Colonic mucosa (tissue), 4 donors: ENCODE measurements around the gene AREL1. TPM values are rescaled to one million over a fixed set of nuclear protein-coding genes. Genes with fewer than 3 reads are reported as not detected.

Experiments
- DNase-seq: peaks from one replicate; pipeline ENCODE4 v3.0.0-alpha.2; 2020
- H3K27ac ChIP-seq: fragments of 200-600 bp; one replicate; pipeline ENCODE4 v1.8.0; 2021
- H3K27me3 ChIP-seq: fragments of 200-600 bp; one replicate; pipeline ENCODE4 v1.8.0; 2021
- H3K36me3 ChIP-seq: fragments of 200-600 bp; one replicate; pipeline ENCODE4 v1.8.0; 2021
- H3K4me1 ChIP-seq: fragments of 200-600 bp; one replicate; pipeline ENCODE4 v1.8.0; 2021; ENCODE audit warnings: mild to moderate bottlenecking
- H3K4me3 ChIP-seq: fragments of 200-600 bp; one replicate; pipeline ENCODE4 v1.8.0; 2021
- H3K9ac ChIP-seq, 2 donors: one replicate each; pipeline ENCODE4 v1.7.0; 2013; ENCODE audit warnings: control low read depth in 2 of 2, low read depth in 2 of 2, low read length in 2 of 2
- H3K9me3 ChIP-seq: fragments of 200-600 bp; one replicate; pipeline ENCODE4 v1.8.0; 2021
- intact Hi-C: fragments of 100-400 bp; cut with DNase I; formaldehyde crosslinking; loops from one replicate; pipeline ENCODE4 v1.14.1; 2022
- total RNA-seq, 2 donors: library from RNA; stranded (reverse); fragmentation: NEBNext Ultra II Directional in 1 of 2; extraction: Animal tissue kit (Norgen Biotek cat#: 25700) in 1 of 2; gene quantifications; one replicate each; pipeline ENCODE4 v1.2.1, GENCODE V29; 2021
- TF ChIP-seq, protein P1 (sequence below): fragments of 200-600 bp; IDR thresholded peaks from one replicate; pipeline ENCODE4 v1.8.0; 2022; ENCODE audit warnings: antibody characterized with exemption, mild to moderate bottlenecking
- donor health status: healthy.
- donor health status: DM: no; HTN: no; CAD: no.
- donor health status: DM: no; HTN: no; CAD: no.

AREL1 gene
- total RNA-seq, 2 donors from 2014 or later, result 37.2 to 37.5 TPM

DNA sequence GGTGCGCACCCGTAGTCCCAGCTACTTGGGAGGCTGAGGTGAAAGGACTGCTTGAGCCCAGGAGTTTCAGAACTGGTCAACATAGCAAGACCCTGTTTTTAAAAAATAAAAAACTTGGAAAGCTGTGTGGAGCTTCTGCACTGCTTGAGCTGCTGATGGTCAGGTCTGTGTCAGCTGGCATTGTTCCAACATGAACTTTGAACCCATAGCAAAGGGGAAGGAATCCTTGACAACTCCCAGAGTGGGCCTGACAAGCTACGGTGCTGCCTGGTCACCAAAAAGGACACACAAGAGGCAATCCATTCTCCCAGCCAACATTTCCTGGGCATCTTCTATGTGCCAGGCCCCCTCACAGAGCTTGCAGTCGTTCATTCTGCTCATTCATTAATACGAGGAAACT, 84.5 kb downstream of the AREL1 start:
- no peak for DNase-seq
- H3K36me3 ChIP-seq, result no peaks in the 10 kb centered on the region
- no peaks in the 10 kb centered on the region for H3K4me1 ChIP-seq
- TF ChIP-seq, protein P1, sequence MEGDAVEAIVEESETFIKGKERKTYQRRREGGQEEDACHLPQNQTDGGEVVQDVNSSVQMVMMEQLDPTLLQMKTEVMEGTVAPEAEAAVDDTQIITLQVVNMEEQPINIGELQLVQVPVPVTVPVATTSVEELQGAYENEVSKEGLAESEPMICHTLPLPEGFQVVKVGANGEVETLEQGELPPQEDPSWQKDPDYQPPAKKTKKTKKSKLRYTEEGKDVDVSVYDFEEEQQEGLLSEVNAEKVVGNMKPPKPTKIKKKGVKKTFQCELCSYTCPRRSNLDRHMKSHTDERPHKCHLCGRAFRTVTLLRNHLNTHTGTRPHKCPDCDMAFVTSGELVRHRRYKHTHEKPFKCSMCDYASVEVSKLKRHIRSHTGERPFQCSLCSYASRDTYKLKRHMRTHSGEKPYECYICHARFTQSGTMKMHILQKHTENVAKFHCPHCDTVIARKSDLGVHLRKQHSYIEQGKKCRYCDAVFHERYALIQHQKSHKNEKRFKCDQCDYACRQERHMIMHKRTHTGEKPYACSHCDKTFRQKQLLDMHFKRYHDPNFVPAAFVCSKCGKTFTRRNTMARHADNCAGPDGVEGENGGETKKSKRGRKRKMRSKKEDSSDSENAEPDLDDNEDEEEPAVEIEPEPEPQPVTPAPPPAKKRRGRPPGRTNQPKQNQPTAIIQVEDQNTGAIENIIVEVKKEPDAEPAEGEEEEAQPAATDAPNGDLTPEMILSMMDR, result no peak
- H3K27ac ChIP-seq, result no peak overlapping the region
- H3K9me3 ChIP-seq, result no peaks in the 10 kb centered on the region
- intact Hi-C loops, result no loop called here
- H3K9ac ChIP-seq, result no peak overlapping the region
- H3K27me3 ChIP-seq, result no peaks in the 10 kb centered on the region
- H3K4me3 ChIP-seq, result no peak overlapping the region

DNA sequence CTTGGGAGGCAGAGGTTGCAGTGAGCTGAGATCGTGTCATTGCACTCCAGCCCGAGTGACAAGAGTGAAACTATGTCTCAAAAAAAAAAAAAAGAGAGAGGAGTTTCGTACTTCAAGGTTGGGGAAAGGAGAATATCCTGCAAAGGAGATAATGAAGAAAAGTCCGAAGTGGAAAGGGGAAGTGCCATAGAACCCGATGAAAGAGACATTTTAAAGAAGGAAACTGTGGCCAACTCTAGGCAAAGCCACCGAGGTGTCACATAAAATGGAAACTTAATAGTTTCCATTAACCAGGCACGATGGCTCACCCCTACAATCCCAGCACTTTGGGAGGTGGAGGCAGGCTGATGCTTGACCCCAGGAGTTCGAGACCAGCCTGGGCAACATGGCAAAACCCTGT, 85.8 kb downstream of the AREL1 start:
- no peaks in the 10 kb centered on the region for H3K36me3 ChIP-seq
- no peak overlapping the region for H3K27ac ChIP-seq
- DNase-seq, result no peak
- H3K9me3 ChIP-seq, result no peaks in the 10 kb centered on the region
- H3K27me3 ChIP-seq, result no peaks in the 10 kb centered on the region
- H3K9ac ChIP-seq, result no peak overlapping the region
- intact Hi-C loops, result no loop called here
- no peak overlapping the region for H3K4me3 ChIP-seq
- H3K4me1 ChIP-seq, result no peaks in the 10 kb centered on the region
- TF ChIP-seq, protein P1, result no peak

DNA sequence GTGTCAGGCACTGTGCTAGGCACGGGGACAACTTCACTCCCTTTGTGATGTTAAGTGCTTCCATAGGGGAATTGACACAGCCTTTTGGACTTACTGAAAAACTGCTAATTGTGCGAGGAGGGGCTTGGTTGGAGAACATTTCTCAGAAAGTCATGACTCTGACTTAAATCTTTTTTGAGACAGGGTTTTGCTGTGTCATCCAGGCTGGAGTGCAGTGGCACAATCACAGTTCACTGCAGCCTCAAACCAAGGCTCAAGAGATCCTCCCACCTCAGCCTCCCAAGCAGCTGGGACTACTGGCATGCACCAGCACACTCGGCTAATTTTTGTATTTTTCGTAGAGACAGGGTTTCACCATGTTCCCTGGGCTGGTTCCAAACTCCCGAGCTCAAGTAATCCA, 90.6 kb downstream of the AREL1 start:
- TF ChIP-seq, protein P1, result no peak
- no peaks in the 10 kb centered on the region for H3K36me3 ChIP-seq
- H3K4me3 ChIP-seq, result no peak overlapping the region
- no peaks in the 10 kb centered on the region for H3K27me3 ChIP-seq
- peaks cover 7% of the 10 kb centered on the region for H3K4me1 ChIP-seq
- no peak overlapping the region for H3K9ac ChIP-seq
- no peak overlapping the region for H3K27ac ChIP-seq
- intact Hi-C loops, result no loop called here
- no peak for DNase-seq
- H3K9me3 ChIP-seq, result no peaks in the 10 kb centered on the region

DNA sequence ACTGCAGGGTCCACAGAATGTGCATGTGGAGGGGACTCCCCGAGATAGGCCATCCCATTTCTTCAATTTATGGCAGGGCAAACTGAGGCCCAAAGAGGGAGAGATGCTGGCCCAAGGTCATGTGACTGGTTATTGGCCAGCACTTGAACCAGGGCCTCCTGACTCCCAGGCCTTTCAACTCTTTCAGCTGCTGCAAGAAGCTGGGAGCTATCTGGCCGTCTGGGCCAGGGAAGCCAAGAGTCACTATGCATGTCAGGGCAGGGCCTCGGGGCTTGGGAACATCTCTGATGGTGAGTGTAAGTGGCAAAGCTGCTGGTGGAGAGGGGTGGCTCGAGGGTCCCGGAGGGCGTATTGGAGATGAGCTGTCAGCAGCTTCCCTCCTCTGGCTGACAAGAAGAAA, 91.3 kb downstream of the AREL1 start:
- H3K9me3 ChIP-seq, result no peaks in the 10 kb centered on the region
- H3K9ac ChIP-seq, result no peak overlapping the region
- H3K4me1 ChIP-seq, result peaks cover 7% of the 10 kb centered on the region
- no peaks in the 10 kb centered on the region for H3K27me3 ChIP-seq
- no peak overlapping the region for H3K27ac ChIP-seq
- H3K36me3 ChIP-seq, result no peaks in the 10 kb centered on the region
- no peak overlapping the region for H3K4me3 ChIP-seq
- intact Hi-C loops, result no loop called here
- DNase-seq, result no peak
- TF ChIP-seq, protein P1, result no peak

DNA sequence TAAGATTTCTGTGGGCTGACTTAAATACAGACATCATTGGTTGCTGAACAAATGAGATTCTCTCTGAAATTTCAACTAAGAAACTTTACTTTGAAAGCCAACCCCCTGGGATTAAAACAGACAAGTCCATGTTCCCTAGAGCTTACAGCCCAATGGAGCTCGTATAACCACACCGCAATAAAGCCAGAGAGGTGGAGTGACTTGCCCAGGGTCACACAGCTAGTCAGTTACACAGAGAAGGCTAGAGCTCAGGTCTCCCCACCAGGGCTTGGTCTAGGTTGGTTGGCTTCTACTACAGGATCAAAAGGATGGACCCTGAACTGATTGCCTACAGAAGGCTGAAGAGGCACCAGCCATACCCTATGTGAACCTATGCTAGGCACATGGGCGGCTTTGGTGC, 92.0 kb downstream of the AREL1 start:
- Histone ChIP-seq H3K36me3 (no peaks in the 10 kb centered on the region), H3K4me1 (peaks cover 7% of the 10 kb centered on the region), H3K9ac (no peak overlapping the region), H3K27ac (no peak overlapping the region), H3K9me3 (no peaks in the 10 kb centered on the region), H3K4me3 (no peak overlapping the region), H3K27me3 (no peaks in the 10 kb centered on the region)
- TF ChIP-seq, protein P1, result no peak
- intact Hi-C loops, result no loop called here
- DNase-seq, result no peak

DNA sequence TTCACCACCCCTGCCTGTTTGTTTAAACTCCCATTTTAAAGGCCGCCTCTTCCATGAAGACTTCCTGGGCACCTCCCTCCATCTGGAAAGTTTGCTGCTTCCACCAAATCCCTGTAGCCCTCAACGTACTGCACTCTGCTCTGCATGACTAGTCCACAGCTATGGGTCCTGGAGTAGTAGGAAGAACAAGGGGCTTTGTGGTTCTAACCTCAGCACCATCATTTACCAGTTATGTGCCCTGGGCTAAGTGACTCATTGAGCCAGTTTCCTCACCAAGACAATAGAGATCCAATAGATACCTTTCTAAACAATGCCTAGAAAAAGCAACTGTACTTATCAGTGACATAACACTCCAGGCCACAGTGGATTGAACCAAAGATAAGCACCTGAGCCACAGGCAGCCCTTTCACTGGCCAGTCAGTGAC, 92.4 kb downstream of the AREL1 start:
- Histone ChIP-seq H3K4me3 (no peak overlapping the region), H3K4me1 (peaks cover 7% of the 10 kb centered on the region), H3K9me3 (no peaks in the 10 kb centered on the region), H3K27ac (no peak overlapping the region), H3K9ac (no peak overlapping the region), H3K36me3 (no peaks in the 10 kb centered on the region), H3K27me3 (no peaks in the 10 kb centered on the region)
- TF ChIP-seq, protein P1, result no peak
- no peak for DNase-seq
- intact Hi-C loops, result no loop called here
